GM19099 (cell line): ENCODE results near the gene RFT1.

Experiments
- POLR2A ChIP-seq: IDR thresholded peaks from 3 replicates; pipeline ENCODE4 v1.6.1; 2011; ENCODE audit warnings: low read depth; ENCODE audit not compliant: insufficient read length; ENCODE audit errors: extremely low read depth

Gene RFT1

DNA sequence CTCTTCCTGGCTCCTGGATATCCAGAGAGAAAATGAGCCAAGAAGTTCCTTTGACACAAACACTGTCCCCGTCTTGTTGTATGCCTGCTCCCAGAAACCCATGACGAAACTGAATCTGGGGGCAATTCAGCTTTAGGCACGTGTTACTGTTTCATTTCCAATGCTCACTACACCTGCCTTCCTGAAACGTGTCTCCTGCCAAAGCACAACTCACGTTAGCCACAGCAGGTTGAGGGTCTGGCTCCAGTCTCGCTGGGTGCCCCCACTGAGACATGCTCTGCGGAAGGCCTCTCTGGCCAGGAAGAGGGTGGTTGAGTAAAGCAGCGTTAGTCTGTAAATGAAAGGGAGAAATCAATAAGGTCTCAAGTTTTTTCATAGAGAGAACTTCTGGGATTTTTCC, 6.7 kb downstream of the RFT1 start:
- TF ChIP-seq POLR2A = no peak

DNA sequence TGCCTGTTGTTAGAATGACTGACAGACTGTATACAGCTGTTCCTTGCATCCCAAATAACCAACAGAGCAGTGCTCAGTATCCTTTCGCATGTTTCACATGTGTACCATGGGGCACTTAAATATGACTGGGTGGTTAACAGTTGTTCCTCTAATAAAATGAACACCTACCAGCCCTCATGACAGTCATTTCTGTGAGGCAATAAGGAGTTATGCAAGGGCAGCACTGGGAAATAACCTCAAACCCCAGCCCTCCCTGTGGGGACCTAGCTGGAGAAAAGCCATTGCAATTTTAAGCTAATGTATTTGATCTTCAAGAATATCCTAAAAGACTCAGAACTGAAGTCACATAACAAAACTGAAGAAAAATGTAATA, 7.3 kb downstream of the RFT1 start:
- no peak for TF ChIP-seq POLR2A

DNA sequence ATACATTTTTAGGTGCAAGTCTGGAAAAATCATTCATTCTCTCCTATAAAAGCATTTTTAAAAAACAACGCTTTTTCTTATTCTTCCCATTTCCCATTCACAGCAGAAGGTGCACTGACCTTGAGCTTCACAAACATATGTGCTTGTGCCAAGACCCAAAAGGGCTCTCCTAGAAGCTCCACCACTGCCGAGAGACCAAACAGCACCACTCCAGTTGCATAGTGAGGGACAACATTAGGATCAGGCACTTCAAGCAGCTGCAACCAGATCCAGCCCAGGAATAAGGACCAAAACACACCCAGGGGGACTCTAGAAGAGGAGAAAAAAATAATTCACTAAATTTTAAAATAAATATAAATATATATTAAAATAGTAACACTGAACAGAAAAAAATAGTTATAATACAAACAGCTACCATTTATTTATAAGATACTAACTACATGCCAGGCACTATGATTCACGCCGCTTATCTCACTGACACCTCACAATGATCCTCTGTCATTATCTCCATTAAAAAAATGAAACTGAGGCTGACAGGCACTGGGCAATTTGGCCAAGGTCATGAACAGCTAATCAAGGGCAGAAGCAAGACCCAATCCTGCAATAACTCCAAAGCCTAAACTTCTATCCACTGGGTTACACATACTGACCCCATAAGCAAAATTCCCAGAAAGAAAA, 7.8 kb downstream of the RFT1 start:
- TF ChIP-seq POLR2A = no peak

DNA sequence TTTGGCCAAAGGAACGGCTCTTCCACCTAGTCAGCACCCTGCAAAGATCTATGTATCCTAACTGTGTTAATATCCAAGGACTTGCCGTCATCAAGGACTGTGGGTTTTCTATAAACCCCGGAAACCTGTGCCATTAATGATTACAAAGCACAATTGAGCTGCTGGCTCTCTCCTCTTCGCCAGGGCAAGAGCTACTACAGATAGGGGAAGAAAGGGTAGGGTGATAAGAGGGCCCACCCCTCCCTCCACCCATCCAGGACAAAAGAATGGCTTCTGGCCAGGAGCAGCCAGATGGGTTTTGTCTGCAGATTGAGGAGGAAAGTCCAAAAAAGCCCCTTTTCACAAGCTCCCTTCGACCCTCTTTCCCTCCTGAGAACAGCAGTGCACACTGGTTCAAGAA, 9.9 kb downstream of the RFT1 start:
- TF ChIP-seq POLR2A = no peak

DNA sequence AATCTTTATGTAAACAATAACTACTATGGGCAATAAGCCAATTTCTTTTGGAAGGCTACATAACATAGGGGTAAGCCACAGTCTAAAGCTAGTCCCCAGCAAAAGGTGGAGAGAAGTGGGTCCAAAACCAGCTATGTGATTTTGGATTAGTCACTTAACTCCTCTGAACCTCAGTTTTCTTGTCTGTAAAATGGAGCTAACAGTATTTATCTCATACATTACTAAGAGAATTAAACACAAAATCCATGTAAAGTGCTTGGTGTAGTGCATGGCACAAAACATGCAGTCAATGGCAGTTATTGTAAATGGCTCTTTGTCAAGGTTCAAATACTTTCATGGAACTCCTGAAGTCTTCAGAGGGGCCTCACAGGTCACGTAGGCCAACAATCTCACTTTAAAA, 13.3 kb downstream of the RFT1 start:
- no peak for TF ChIP-seq POLR2A

DNA sequence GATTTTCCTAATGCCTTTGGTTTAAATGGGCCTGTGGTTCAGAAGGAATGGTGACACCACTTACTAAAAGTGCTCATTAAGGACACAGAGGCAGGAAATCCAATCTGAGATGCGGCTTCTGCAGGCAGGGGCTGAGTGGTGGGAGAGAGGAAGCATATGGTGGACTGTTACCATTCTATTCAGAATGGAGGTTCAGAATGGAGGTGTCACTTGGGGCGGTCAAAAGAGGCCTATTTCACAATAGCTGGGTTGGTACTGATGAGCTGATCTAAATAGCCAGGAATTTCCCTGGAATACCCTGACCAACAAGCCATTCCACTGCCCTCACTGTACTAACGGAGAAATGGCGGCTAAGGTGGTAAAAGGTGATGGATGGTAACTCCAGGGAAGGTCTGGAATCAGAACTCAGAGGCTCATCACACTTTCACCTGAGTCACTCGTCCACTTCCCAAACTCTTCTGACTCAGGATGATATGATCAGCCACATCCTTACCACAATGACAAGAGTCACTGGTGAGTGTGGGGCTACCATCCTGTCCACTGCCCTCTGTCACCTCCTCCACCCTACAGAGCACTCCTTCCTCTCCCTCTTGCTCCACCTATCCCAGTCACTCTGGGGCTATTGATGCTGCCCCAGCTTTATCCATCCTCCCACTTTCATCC, 15.7 kb downstream of the RFT1 start:
- TF ChIP-seq POLR2A = no peak

DNA sequence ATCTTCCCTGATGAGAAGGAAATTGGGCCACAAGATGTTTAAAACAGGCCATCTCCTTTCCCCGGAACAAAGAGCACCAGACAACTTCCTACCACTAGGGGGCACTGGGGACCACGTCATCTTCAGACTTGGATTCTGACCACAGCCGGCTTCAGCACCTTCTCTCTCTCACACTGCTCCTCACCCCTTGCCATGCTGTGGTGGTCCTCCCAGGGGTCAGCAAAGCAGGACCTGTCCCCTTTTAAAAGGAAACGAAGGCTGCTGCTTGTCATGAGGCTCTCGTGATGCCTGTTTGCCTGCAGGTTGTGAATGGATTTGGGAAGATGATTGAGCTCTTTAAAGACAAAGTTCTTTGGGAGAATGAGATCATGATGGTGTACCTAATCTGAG, 16.2 kb downstream of the RFT1 start:
- no peak for TF ChIP-seq POLR2A

DNA sequence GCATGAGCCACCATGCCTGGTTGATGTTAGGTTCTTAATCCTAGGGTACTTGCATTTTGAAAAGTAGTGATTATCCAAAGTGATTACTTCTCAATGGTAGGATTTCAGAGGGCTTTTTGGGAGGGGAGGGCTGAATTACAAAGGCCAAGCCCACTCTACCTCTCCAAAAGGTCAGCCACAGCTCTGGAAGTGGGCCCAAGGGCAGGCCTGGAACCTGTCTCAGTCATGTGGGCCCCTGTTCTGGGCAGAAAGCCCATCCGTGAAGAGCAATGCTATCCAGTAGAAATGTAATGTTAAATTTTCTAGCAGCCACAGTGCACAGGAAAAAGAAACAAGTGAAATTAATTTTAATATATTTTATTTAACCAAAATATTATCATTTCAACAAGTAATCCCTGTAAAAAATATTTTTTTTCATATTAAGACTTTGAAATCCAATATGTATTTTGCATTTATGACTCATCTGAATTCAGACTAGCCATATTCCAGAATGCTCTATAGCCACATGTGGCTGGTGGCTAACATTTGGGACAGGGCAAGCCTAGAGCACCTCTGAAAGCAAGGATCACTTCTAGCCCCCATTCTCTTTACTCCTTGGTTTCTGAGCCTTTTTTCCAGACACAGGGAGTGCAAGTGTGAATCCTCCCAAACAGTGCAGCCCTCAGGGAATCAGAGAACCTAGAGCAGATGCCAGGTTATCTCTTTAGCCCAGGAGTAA, 16.8 kb downstream of the RFT1 start:
- no peak for TF ChIP-seq POLR2A

DNA sequence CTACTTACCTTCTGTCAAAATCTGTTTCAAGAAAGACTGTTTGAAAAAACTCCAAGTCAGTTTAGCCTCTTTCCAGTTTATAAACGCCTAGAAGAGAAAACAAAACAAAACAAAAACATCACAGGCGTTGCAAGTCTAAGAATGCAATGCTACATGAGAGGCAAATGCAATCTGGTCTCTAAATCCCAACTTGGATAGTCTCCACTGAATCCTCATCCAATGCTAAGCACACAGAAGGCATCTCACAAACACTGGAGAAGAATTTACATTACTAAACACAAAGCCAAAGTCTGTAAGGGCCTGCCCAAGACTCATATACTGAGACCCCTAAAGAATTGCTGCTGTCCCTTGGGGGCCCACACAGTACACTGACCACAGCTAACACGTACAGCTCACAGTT, 18.4 kb downstream of the RFT1 start:
- TF ChIP-seq POLR2A = no peak

DNA sequence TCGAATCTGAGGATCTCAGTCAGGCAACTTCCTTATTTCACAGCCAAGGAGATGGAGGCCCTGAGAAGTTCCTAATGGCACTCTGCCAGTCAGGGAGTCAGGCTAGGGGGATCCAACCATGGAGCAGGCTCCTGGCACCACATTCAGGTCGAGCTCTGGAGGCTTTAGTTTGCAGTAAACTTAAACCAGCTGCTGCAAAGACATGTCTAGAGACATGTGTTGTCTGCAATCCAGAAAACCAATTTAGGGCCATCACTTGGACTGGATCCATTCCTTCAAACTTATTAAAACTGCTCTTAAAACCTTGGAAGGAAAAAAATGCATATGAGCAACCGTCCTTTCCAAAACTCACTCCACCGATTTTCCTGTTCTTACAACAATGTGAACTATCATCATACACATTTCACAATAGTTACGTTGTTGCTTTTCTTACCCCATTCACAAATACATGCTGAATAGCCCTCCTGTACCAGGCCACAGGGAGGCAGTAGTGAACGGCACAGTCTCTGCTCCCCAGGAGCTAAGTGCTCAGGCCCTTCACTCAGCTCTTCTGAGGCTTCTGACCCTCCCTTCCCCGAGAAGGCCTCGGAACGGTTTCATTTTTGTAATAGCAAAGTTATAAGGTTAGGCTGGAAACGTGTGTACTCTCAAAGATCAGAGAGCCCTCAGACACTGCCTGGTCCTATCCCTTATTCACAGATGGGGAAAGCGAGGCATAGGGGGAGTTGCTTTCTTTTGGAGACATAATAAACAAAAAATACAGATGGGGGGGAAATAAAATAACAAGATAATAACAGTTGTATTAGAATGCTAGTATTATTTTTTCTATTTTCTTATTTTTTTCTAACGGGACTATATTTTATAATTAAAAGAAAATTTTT, 20.1 kb downstream of the RFT1 start:
- TF ChIP-seq POLR2A = no peak

DNA sequence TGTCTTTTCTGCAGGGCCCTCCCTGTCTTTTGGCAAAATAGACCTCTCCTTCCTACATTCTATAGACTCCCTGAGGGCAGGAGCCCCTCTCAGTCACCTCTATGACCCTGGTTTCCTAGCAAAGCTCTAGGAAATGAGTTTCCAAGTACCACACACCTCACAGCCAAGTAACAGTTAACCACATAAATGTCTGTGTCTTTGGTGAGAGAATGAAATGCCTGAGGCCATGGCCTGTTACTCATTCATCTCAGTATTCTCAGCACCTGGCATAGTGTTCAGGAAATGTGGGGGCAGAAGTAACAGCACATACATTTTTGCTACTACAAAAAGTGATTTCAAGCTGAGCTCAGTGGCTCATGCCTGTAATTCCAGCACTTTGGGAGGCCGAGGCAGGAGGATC, 21.0 kb downstream of the RFT1 start:
- TF ChIP-seq POLR2A = no peak

DNA sequence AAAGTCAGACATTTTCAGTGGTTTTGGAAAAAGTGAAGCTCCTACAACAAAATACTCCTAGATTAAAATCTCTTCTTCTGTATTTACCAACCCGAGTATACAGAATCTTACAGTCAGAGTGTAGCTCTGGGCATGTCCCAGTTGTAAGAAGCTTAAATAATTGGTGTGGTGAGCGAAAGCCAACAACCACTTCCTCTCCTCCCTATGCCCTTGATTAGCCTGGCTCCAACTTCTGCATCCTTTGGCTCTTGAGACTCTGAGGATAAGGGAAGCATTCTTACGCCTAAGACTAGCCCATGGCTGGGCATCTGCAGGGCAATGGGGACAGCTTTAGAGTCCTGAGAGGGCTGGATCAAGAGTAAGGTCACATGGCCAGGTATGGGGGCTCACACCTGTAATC, 25.5 kb downstream of the RFT1 start:
- no peak for TF ChIP-seq POLR2A

DNA sequence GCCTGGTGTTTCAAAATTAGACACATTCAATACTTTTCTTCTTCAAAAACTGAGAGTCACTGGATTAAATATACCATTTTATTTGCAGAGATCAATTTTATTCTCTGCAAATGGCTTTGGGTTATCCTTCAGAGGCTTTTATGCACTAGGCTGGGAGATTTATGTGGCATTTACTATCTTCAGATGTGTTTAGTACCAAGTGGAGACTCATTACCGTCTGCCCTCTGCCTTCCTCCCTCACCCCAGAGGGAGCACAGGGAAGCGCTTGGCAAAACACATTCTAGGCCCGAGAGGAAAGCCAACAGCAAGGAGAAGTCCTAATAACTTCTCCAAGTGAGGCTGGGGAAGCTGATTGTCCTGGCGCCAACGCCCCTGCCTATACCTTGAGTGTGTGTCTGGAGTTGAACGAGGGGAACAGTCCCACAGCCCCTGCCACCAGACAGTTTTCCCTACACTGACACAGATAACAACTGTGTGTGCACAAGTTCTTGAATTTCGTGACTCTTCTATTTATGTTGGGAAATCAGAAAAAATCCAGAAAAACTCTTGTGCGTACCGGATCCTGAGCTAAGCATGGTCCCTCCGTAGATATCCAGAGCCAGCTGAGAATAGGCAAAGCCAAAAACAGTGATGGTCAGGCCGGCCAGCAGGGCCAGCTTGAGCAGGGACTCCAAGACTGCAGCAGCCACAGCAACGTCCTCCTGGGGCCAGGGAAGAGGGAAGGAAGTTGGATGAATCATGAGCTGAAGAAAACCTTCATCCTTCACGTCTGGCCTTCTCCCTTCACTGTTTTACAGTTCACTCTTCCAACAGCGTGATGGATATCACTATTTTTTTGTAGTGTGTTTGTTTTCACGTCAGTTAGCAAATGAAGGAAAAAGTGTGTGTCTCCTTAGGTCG, 26.6 kb downstream of the RFT1 start:
- TF ChIP-seq POLR2A = no peak

DNA sequence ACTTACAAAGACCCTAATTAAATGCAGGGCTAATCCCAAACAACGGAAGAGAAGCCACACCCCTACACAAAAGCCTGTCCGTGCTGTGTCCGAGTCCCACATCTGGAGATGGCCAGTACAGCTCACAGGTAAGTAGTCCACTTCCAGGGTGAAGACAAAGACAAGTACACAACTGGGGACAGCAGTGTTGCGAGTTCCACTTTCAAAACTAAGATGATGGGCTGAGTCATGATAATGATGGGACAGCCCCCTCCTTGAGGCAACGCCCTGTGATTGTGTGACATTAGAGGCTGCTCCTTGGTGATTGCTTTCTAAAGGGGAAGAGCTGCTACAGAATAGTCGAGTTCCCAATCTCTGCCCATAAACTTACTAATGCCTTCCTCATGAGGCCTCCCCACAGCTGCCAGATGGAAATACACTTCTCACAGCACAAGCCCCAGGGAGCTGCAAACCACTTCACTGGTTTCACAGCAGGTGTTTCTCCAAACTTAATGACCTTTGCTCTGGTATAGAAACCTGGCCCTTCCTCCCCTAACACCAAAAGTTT, 27.6 kb downstream of the RFT1 start:
- TF ChIP-seq POLR2A = no peak
